Right cardiac atrium (tissue), 5 donors: ENCODE measurements around the gene EXOSC3. TPM values are rescaled to one million over a fixed set of nuclear protein-coding genes. Genes with fewer than 3 reads are reported as not detected.
"Not testable (repeated sequence)": the region's sequence is repeated elsewhere in the genome, so short reads cannot be mapped to it uniquely, and the experiment has no call there.

Experiments used
- ATAC-seq, 2 donors: fragments of 200-7000 bp; cut with Tn5 transposase; one replicate each; pipeline versions ENCODE4 v1.8.0 to v1.9.1; 2020; ENCODE audit warnings: moderate library complexity in 2 of 2, mild to moderate bottlenecking in 1 of 2
- DNase-seq, 3 donors: peaks; one replicate each; pipeline ENCODE4 v3.0.0-alpha.2; 2020
- H3K27ac ChIP-seq: one replicate; pipeline ENCODE4 v1.5.1; 2013; ENCODE audit warnings: mild to moderate bottlenecking, low read length, control low read depth, moderate library complexity
- H3K27me3 ChIP-seq: one replicate; pipeline ENCODE4 v1.6.1; 2013; ENCODE audit not compliant: control insufficient read depth, insufficient read depth
- H3K4me1 ChIP-seq: one replicate; pipeline ENCODE4 v1.6.1; 2013; ENCODE audit warnings: low read length; ENCODE audit not compliant: control insufficient read depth, insufficient read depth
- H3K4me3 ChIP-seq: one replicate; pipeline ENCODE4 v1.5.1; 2013; ENCODE audit warnings: low read length, control low read depth
- H3K9me3 ChIP-seq: one replicate; pipeline ENCODE4 v1.6.1; 2013; ENCODE audit warnings: low read length; ENCODE audit not compliant: control insufficient read depth
- WGBS: extraction: QIAGEN DNeasy Blood & Tissue Kit; methylation state at CpG from one replicate; pipeline ENCODE4 v1.1.7; 2013; 5-methylcytosine and 5-hydroxymethylcytosine counted together
- intact Hi-C, 4 donors: fragments of 100-400 bp; cut with DNase I; formaldehyde crosslinking; loops; one replicate each; pipeline versions ENCODE4 v1.11.0 to v1.14.0; 2022 to 2023
- polyA plus RNA-seq: library from polyadenylated mRNA; stranded (reverse); fragments of 200-250 nt; gene quantifications from one replicate; pipeline ENCODE4 v1.2.3, GENCODE V29; 2013
- total RNA-seq, 4 donors: library from RNA; stranded (reverse); fragmentation: NEBNext Ultra II Directional; extraction: Animal tissue kit (Norgen Biotek cat#: 25700); gene quantifications; one replicate each; pipeline ENCODE4 v1.2.1, GENCODE V29; 2021
- donor health status: healthy with polysubstance abuse.
- donor health status: DM: no; HTN: yes; CAD: no.
- donor health status: DM: no; HTN: no; CAD: no.
- donor health status: DM: no; HTN: yes; CAD: no; lungs with severe emphysema.
- donor health status: DM: yes; HTN: yes; CAD: no.

Gene EXOSC3
- total and polyA plus RNA-seq, 5 donors = 15.7 to 23.9 (median 19.8) TPM

GRCh38 chr9:37775216-37775919 is 9.5 kb downstream of the EXOSC3 start:
- intact Hi-C loops = no loop called here
- 98% methylated on average over 1 of the region's 1 CpG for WGBS
- no peaks in the 10 kb centered on the region for H3K27me3 ChIP-seq

GRCh38 chr9:37769995-37770394 is 14.9 kb downstream of the EXOSC3 start:
- H3K4me3 ChIP-seq = no peak overlapping the region
- no peaks in the 10 kb centered on the region for H3K27me3 ChIP-seq
- H3K27ac ChIP-seq = no peak overlapping the region
- H3K4me1 ChIP-seq = no peaks in the 10 kb centered on the region
- WGBS = 95% methylated on average over 3 of the region's 3 CpGs
- ATAC-seq (no peak), DNase-seq (no peak)
- no peaks in the 10 kb centered on the region for H3K9me3 ChIP-seq
- intact Hi-C loops = no loop called here

More at GRCh38 chr9:37775216-37775919, 9.5 kb downstream of the EXOSC3 start:
- Histone ChIP-seq H3K27ac (no peak overlapping the region), H3K4me1 (no peaks in the 10 kb centered on the region), H3K9me3 (no peaks in the 10 kb centered on the region), H3K4me3 (no peak overlapping the region)
- DNase-seq (no peak), ATAC-seq (no peak)

- Histone ChIP-seq H3K27me3 (no peaks in the 10 kb centered on the region), H3K4me1 (no peaks in the 10 kb centered on the region), H3K9me3 (no peaks in the 10 kb centered on the region), H3K27ac (no peak overlapping the region), H3K4me3 (no peak overlapping the region)
- 86% methylated on average over 5 of the region's 5 CpGs for WGBS
- intact Hi-C loops = no loop called here
- ATAC-seq = no peak
- DNase-seq = no peak
These were observed 15.6 kb downstream of the EXOSC3 start for GRCh38 chr9:37769306-37769705.

- whole genome bisulfite sequencing = 99% methylated on average over 5 of the region's 6 CpGs
- H3K4me1 ChIP-seq, H3K27ac ChIP-seq, H3K4me3 ChIP-seq, H3K9me3 ChIP-seq, intact Hi-C loops, H3K27me3 ChIP-seq, ATAC-seq, DNase-seq: not testable (repeated sequence)
These were observed 19.6 kb downstream of the EXOSC3 start for GRCh38 chr9:37765263-37765662.

- Histone ChIP-seq H3K9me3 (no peaks in the 10 kb centered on the region), H3K27ac (no peak overlapping the region), H3K4me1 (no peaks in the 10 kb centered on the region), H3K4me3 (no peak overlapping the region), H3K27me3 (no peaks in the 10 kb centered on the region)
- 74% methylated on average over 3 of the region's 3 CpGs for WGBS
- intact Hi-C loops = no loop called here
- ATAC-seq (no peak), DNase-seq (no peak)
These were observed 23.4 kb downstream of the EXOSC3 start for GRCh38 chr9:37761511-37761910.

- intact Hi-C loops = no loop called here
- DNase-seq = no peak
- Histone ChIP-seq H3K4me1 (no peaks in the 10 kb centered on the region), H3K27ac (no peak overlapping the region), H3K4me3 (no peak overlapping the region), H3K27me3 (no peaks in the 10 kb centered on the region), H3K9me3 (no peaks in the 10 kb centered on the region)
- no peak for ATAC-seq
- 91% methylated on average over 7 of the region's 7 CpGs for WGBS
These were observed 24.3 kb downstream of the EXOSC3 start for GRCh38 chr9:37760416-37761161.

- intact Hi-C loops = no loop called here
- Histone ChIP-seq H3K4me1 (no peaks in the 10 kb centered on the region), H3K9me3 (no peaks in the 10 kb centered on the region), H3K27ac (no peak overlapping the region), H3K27me3 (no peaks in the 10 kb centered on the region), H3K4me3 (no peak overlapping the region)
- 78% methylated on average over 3 of the region's 3 CpGs for WGBS
- DNase-seq (no peak), ATAC-seq (no peak)
These were observed 26.1 kb downstream of the EXOSC3 start for GRCh38 chr9:37758747-37759146.

- ATAC-seq (peak; percentile 95 to 96), DNase-seq (peak; percentile 72 to 88 (median 86))
- Histone ChIP-seq H3K27ac (peak within 1 kb of the TSS; percentile 29), H3K4me1 (no peaks in the 10 kb centered on the region), H3K27me3 (no peaks in the 10 kb centered on the region), H3K9me3 (no peaks in the 10 kb centered on the region), H3K4me3 (peak within 1 kb of the TSS; percentile 99)
- intact Hi-C loops = no loop called here
- 3% methylated on average over 40 of the region's 40 CpGs for WGBS
These were observed 31.2 kb downstream of the EXOSC3 start, which contains the start of gene TRMT10B for GRCh38 chr9:37753489-37754190. Gene TRMT10B (plus strand): TSS chr9:37753805. CDS start chr9:37761932, 8,127 bp downstream.

GRCh38 chr9:37752642-37753488 is 32.0 kb downstream of the EXOSC3 start:
- H3K4me1 ChIP-seq = no peaks in the 10 kb centered on the region
- intact Hi-C loops = no loop called here
- ATAC-seq (no peak), DNase-seq (peak in 1 of 3 donors; percentile 14)
- WGBS = 92% methylated on average over 29 of the region's 29 CpGs
- H3K9me3 ChIP-seq = no peaks in the 10 kb centered on the region
- H3K27me3 ChIP-seq = no peaks in the 10 kb centered on the region
- peak overlapping the region; percentile 99 for H3K4me3 ChIP-seq
- H3K27ac ChIP-seq = no peak overlapping the region

GRCh38 chr9:37752112-37752511 is 32.8 kb downstream of the EXOSC3 start:
- WGBS = 93% methylated on average over 13 of the region's 13 CpGs
- intact Hi-C loops, ATAC-seq, DNase-seq, H3K9me3 ChIP-seq, H3K27me3 ChIP-seq, H3K4me3 ChIP-seq, H3K27ac ChIP-seq, H3K4me1 ChIP-seq: not testable (repeated sequence)
